Midbrain (tissue), 1 donor: Measurements from ENCODE around the gene SMAD2.
"Not testable (repeated sequence)": the region's sequence is repeated elsewhere in the genome, so short reads cannot be mapped to it uniquely, and the experiment has no call there.

Source experiments
- DNase-seq: peaks from one replicate; lab custom pipeline; 2025; lab: John Stamatoyannopoulos, UW

SMAD2 gene

GRCh38 chr18:47844828-47845498 is 85.5 kb downstream of the SMAD2 start:
- no peak for DNase-seq

GRCh38 chr18:47842836-47843235 is 87.6 kb downstream of the SMAD2 start:
- DNase-seq: no peak

- DNase-seq: no peak
These were observed 92.1 kb downstream of the SMAD2 start for GRCh38 chr18:47838396-47838795.

GRCh38 chr18:47832348-47832747 is 98.1 kb downstream of the SMAD2 start:
- DNase-seq: no peak

GRCh38 chr18:47831351-47831750 is 99.1 kb downstream of the SMAD2 start:
- DNase-seq: no peak

GRCh38 chr18:47830772-47831171 is 99.7 kb downstream of the SMAD2 start:
- DNase-seq: no peak

- DNase-seq: no peak
These were observed 100.6 kb downstream of the SMAD2 start for GRCh38 chr18:47829831-47830230.

GRCh38 chr18:47828031-47828430 is 102.4 kb downstream of the SMAD2 start:
- not testable (repeated sequence) for DNase-seq

- no peak for DNase-seq
These were observed 104.0 kb downstream of the SMAD2 start for GRCh38 chr18:47826157-47827074.

- no peak for DNase-seq
These were observed 109.1 kb downstream of the SMAD2 start for GRCh38 chr18:47821314-47821713.

GRCh38 chr18:47817795-47818077 is 112.7 kb downstream of the SMAD2 start:
- DNase-seq: no peak

- no peak for DNase-seq
These were observed 113.3 kb downstream of the SMAD2 start for GRCh38 chr18:47817017-47817794.

GRCh38 chr18:47815486-47816270 is 114.8 kb downstream of the SMAD2 start:
- no peak for DNase-seq

GRCh38 chr18:47809420-47809819 is 121.0 kb downstream of the SMAD2 start:
- no peak for DNase-seq

- DNase-seq: no peak
These were observed 127.7 kb downstream of the SMAD2 start for GRCh38 chr18:47802802-47803201.

- DNase-seq: no peak
These were observed 128.6 kb downstream of the SMAD2 start for GRCh38 chr18:47801817-47802216.

GRCh38 chr18:47800756-47801155 is 129.7 kb downstream of the SMAD2 start:
- DNase-seq: no peak

GRCh38 chr18:47800248-47800647 is 130.2 kb downstream of the SMAD2 start:
- DNase-seq: no peak

- no peak for DNase-seq
These were observed 131.1 kb downstream of the SMAD2 start for GRCh38 chr18:47799376-47799775.

- no peak for DNase-seq
These were observed 132.1 kb downstream of the SMAD2 start for GRCh38 chr18:47798366-47798765.

GRCh38 chr18:47797126-47797525 is 133.3 kb downstream of the SMAD2 start:
- no peak for DNase-seq

- no peak for DNase-seq
These were observed 135.0 kb downstream of the SMAD2 start for GRCh38 chr18:47795434-47795814.
